Fibroblast of skin of left quadriceps (primary cell): Measurements from ENCODE around the gene STX16.
"Not testable (repeated sequence)": the region's sequence is repeated elsewhere in the genome, so short reads cannot be mapped to it uniquely, and the experiment has no call there.

Source experiments
- DNase-seq, 2 experiments: peaks; one replicate each; pipeline ENCODE4 v3.0.0-alpha.2; 2013; ENCODE audit warnings: low read depth in 2 of 2

Gene STX16

DNA sequence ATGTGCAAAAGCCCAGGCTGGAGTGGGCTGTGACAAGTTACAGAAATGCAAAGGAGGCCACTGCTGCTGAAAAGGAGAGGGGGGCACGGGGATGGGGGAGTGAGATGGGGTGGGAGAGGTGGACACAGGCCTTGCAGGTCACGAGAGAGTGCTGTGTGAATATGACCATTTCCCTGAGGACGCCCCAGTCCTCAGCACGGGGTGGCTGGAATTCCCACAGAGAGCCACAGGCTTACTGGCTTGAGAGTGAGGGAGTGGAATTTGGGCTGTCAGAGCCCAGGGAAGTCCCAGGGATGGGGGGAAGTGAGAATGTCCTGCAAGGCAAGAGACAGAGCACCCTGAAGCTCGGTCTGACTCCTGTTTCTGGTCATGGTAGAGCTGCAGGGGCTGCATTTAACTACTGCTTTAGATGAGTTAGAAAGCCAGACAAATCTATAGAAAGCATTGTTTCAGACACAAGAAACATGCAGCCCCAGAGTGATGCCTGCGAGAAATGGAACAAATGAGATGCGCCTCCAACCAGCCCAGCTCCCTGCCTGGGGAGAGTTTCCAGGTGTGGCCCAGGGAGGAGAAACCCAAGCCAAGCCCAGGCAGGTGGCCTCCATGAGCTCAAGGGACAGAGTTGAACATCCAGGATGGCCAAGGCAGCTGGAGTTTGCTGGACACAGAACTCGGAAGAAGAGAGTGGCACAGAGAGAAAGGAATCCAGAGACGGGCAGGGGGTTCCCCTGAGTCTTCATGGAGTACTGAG is 72.0 kb downstream of the STX16 start:
- no peak for DNase-seq

DNA sequence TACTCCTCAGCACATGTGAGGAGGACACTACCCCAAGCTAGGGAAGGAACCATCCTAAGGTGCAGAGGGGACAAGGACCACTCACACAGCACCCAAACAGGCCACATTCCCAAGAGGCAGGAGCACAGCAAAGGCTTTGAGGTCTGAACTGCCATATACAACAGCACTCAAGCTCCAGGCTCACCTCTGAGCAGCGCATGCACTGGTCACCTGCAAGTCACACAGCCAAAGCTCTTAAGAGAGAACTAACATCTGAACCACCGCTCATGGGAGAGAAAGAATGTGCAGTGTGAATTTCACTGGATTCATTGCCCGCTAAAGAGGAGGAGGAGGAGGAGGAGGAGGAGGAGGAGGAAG is 72.5 kb downstream of the STX16 start:
- no peak for DNase-seq

DNA sequence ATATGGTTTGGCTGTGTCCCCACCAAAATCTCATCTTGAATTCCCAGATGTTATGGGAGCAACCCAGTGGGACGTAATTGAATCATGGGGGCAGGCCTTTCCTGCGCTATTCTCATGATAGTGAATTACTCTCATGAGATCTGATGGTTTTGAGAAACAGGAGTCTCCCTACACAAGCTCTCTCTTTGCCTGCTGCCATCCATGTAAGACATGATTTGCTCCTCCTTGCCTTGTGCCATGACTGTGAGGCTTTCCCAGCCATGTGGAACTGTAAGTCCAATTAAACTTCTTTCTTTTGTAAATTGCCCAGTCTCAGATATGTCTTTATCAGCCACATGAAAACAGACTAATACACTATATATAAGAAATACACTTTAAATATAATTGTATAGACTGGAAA is 75.1 kb downstream of the STX16 start:
- not testable (repeated sequence) for DNase-seq
